Activated naive CD4-positive, alpha-beta T cell treated with anti-CD3 and anti-CD28 coated beads, Interleukin-2, amount 50 U/mL, for 24 hours (primary cell): Measurements from ENCODE around the gene SPINK4.

Experiments
- H3K27ac Mint-ChIP-seq: one replicate; pipeline ENCODE4 v1.8.0; 2021; ENCODE audit warnings: mild to moderate bottlenecking, mixed read lengths
- H3K27me3 Mint-ChIP-seq: one replicate; pipeline ENCODE4 v1.8.0; 2021; ENCODE audit warnings: mixed read lengths
- H3K36me3 Mint-ChIP-seq: one replicate; pipeline ENCODE4 v1.8.0; 2021; ENCODE audit warnings: mixed read lengths
- H3K4me1 Mint-ChIP-seq: one replicate; pipeline ENCODE4 v1.8.0; 2021; ENCODE audit warnings: mixed read lengths
- H3K4me3 Mint-ChIP-seq: one replicate; pipeline ENCODE4 v1.8.0; 2021; ENCODE audit warnings: mild to moderate bottlenecking, mixed read lengths
- H3K9me3 Mint-ChIP-seq: one replicate; pipeline ENCODE4 v1.8.0; 2021; ENCODE audit warnings: mixed read lengths

Gene SPINK4

GRCh38 chr9:33223696-33224095 lies 16.3 kb upstream of the SPINK4 start:
- H3K4me1 Mint-ChIP-seq = peaks cover 15% of the 10 kb centered on the region
- no peak overlapping the region for H3K27ac Mint-ChIP-seq
- no peaks in the 10 kb centered on the region for H3K27me3 Mint-ChIP-seq
- no peaks in the 10 kb centered on the region for H3K36me3 Mint-ChIP-seq
- H3K4me3 Mint-ChIP-seq = no peak overlapping the region
- H3K9me3 Mint-ChIP-seq = no peaks in the 10 kb centered on the region

DNA sequence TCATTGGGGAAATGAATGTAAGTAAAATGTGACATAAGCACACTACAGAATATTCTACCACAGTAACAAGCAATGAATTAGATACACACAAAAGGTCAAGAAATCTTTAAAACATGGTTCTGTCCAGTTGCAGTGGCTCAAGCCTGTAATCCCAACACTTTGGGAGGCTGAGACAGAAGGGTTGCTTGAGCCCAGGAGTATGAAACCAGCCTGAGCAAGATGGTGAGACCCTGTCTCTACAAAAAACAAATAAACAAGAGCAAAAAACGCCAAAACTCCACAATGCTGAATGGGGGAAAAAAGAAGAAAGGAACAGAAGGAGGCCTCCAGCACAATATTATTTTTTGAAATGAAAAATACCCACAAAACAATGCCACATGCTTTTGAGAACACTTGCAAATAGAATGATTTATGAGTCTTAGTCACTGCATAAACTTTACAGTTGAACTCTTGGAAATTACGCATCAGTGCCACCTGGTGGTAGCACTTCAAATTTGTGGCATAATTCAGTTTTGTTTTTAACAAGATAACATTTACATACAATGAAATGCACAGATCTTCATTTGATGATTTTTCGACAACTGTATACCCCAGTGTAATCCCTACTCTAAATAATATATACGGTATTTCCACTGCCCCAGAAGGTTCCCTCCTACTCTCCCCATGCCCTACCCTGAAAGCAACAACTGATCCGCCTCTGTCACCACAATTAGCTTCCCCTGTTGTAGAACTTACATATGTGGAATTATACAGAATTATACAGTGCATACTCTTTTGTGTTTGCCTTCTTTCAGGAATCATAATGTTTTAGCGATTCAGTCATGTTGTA lies 14.4 kb upstream of the SPINK4 start:
- Mint-ChIP-seq H3K36me3 (no peaks in the 10 kb centered on the region), H3K27ac (peak overlapping the region; percentile 27), H3K9me3 (no peaks in the 10 kb centered on the region), H3K4me1 (peaks cover 15% of the 10 kb centered on the region), H3K4me3 (no peak overlapping the region), H3K27me3 (no peaks in the 10 kb centered on the region)

GRCh38 chr9:33227008-33227398 lies 13.0 kb upstream of the SPINK4 start:
- Mint-ChIP-seq H3K36me3 (no peaks in the 10 kb centered on the region), H3K4me3 (no peak overlapping the region), H3K27ac (no peak overlapping the region)

DNA sequence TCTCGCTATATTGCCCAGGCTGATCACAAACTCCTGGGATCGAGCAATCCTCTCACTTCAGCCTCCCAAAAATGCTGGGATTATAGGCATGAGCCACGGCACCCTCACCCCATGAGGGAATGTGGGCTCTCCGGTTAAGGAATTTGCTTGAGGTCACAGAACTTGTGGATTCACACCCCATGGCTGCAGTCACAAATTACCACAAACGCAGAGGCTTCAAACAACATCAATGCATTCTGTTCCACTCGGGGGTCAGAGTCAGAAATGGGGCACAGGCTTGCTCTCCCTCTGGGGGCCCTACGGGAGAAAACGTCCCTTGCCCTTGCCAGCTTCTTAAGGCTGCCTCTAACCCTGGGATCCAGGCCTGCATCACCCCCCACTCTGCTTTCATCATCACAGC lies 12.2 kb upstream of the SPINK4 start:
- Mint-ChIP-seq H3K27ac (no peak overlapping the region), H3K27me3 (no peaks in the 10 kb centered on the region), H3K36me3 (no peaks in the 10 kb centered on the region), H3K4me1 (peaks cover 9% of the 10 kb centered on the region), H3K9me3 (no peaks in the 10 kb centered on the region), H3K4me3 (no peak overlapping the region)

More at GRCh38 chr9:33227008-33227398, 13.0 kb upstream of the SPINK4 start:
- Mint-ChIP-seq H3K27me3 (no peaks in the 10 kb centered on the region), H3K4me1 (peaks cover 9% of the 10 kb centered on the region), H3K9me3 (no peaks in the 10 kb centered on the region)

DNA sequence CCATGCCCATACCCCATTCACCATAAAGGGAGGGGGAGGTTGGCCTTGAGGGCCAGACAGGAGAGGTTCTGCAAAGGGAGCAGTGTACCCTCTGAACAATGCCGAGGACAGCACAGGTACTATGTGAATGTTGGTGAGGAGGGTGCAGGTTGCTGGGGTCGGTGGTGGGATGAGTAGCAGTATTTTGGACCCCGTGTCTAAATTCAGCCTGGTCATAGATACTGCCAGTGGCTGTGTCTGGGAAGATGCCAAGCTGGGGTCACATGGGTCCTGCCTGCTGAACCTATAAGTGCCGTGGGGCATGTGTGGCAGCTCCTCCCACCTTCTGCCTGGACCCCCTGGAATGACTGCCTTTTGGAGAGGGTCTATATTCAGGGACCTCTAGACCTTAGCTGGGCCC lies 11.4 kb upstream of the SPINK4 start:
- Mint-ChIP-seq H3K9me3 (no peaks in the 10 kb centered on the region), H3K36me3 (no peaks in the 10 kb centered on the region), H3K4me3 (no peak overlapping the region), H3K27ac (no peak overlapping the region), H3K4me1 (peaks cover 9% of the 10 kb centered on the region), H3K27me3 (no peaks in the 10 kb centered on the region)

DNA sequence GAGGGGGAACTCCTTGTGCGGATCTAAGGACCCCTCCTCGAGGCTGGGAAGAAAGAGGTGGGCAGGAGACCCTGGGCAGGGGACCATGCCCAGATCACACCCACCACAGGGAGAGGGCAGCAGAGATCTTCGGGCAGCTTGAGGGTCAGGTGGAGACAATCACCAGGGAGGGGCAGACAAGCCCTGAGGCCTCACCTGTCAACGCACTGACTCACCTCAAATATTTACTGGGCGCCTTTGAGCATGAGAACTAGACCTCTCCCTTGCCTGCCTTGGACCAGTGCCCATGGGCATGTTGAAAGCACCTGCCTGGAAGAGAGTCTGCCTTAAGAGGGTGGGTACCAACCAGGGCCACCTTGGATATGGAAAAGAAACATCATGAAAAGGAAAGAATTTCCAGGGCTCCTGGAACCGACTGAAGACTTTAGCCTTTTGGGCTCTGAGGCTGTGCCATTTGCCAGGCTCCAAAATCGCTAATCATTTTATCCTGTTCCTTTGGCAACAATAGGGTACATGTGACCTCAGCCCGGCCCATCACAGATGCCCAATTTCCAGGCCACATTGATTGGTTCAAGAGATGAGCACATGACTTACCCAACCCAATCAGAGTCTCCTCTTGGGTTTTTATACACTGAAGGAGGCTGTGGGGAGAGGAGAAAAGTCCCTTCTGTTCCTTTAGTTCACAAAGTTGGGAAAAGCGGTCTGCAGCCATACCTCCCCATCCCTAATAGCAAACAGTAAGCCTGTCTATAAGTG lies 10.4 kb upstream of the SPINK4 start:
- H3K27ac Mint-ChIP-seq = no peak overlapping the region
- no peaks in the 10 kb centered on the region for H3K9me3 Mint-ChIP-seq
- no peaks in the 10 kb centered on the region for H3K36me3 Mint-ChIP-seq
- H3K4me1 Mint-ChIP-seq = peaks cover 9% of the 10 kb centered on the region
- no peak overlapping the region for H3K4me3 Mint-ChIP-seq
- no peaks in the 10 kb centered on the region for H3K27me3 Mint-ChIP-seq

DNA sequence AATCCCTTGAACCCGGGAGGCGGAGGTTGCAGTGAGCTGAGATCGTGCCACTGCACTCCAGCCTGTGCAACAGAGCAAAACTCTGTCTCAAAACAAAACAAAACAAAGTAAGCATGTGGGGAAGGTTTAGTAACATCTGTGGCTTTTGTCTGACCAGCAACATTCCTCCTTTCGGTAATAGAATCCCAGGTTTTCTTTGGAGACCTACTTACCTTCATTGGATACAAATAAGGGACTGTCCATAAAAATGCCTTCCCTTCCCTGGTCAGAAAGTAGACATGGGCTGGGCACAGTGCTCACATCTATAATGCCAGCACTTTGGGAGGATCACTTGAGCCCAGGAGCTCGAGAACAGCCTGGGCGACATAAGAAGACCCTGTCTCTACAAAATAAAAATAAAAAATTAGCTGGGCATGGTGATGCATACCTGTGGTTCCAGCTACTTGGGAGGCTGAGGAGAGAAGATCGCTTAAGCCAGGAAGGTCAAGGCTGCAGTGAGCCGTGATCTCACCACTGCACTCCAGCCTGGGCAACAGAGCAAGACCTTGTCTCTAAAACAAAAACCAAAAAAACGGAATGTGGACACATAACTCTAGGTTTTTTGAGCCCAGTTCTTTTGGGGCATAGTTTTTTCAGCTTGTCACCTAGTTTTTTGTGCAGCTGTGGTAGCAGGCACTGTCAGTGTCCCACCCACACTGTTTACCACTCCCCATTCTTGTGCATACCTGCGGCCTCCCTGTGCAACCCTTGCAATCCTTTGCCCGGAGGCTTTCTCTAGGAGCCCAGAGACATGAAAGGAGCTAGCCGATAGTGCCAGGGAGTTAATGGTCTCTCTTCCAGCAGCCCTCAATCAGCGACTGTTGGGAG lies 9.0 kb upstream of the SPINK4 start:
- Mint-ChIP-seq H3K27me3 (no peaks in the 10 kb centered on the region), H3K27ac (no peak overlapping the region), H3K4me1 (peaks cover under 1% of the 10 kb centered on the region), H3K36me3 (no peaks in the 10 kb centered on the region), H3K4me3 (no peak overlapping the region), H3K9me3 (no peaks in the 10 kb centered on the region)

DNA sequence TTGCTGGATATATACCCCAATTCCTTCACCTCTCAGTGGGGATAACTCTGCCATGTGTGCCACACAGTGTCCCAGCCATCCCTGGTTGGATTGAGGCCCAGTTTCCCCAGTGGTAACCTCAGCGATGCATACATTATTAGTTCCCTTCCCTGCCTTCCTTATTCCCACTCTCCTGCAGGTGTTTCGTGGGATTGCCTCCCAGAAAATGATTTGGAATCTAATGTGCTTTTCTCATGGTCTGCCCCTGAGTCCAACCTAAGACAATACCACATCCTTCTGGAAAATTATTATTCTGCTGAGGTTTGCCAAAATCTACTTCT lies 8.4 kb upstream of the SPINK4 start:
- Mint-ChIP-seq H3K9me3 (no peaks in the 10 kb centered on the region), H3K4me1 (no peaks in the 10 kb centered on the region), H3K27me3 (no peaks in the 10 kb centered on the region), H3K4me3 (no peak overlapping the region), H3K27ac (no peak overlapping the region), H3K36me3 (no peaks in the 10 kb centered on the region)

GRCh38 chr9:33232815-33233214 lies 7.2 kb upstream of the SPINK4 start:
- H3K36me3 Mint-ChIP-seq = no peaks in the 10 kb centered on the region
- H3K27me3 Mint-ChIP-seq = no peaks in the 10 kb centered on the region
- no peaks in the 10 kb centered on the region for H3K4me1 Mint-ChIP-seq
- no peak overlapping the region for H3K4me3 Mint-ChIP-seq
- no peaks in the 10 kb centered on the region for H3K9me3 Mint-ChIP-seq
- H3K27ac Mint-ChIP-seq = no peak overlapping the region

DNA sequence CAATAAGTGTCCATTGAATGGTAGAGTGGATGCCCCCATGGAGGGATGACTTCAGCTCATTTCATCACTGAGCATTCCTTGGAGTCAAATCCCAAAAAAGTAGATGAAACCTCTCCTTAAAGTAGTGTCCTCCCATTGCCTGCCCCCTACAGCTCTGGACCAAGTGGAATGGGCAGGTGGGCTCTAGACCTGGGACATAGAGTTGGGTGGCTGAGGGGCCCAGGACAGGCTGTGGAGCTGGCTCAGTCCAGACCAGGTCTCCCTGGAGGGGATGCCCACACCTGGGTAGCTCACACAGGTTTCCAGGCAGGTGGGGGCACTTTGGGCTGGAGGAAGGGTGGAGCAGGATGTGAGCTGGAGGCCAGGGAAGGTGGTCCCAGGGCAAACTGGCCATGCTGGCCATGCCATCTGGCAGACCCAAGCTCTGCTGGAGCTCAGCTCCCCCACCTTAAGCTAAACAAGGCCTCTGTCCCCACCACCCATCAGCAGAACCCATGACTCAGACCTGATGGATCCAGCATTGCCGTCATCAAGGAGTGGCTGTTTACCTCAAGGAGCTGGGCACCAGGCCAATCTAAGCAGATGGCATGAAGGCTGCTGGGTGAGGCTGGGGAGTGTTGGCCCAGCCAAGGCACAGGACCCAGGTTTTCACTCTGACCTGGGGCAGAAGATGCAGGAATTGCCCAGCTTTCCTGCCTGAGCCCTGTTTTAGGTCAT lies 6.2 kb upstream of the SPINK4 start:
- no peak overlapping the region for H3K27ac Mint-ChIP-seq
- no peak overlapping the region for H3K4me3 Mint-ChIP-seq
- no peaks in the 10 kb centered on the region for H3K27me3 Mint-ChIP-seq
- no peaks in the 10 kb centered on the region for H3K9me3 Mint-ChIP-seq
- no peaks in the 10 kb centered on the region for H3K36me3 Mint-ChIP-seq
- no peaks in the 10 kb centered on the region for H3K4me1 Mint-ChIP-seq

DNA sequence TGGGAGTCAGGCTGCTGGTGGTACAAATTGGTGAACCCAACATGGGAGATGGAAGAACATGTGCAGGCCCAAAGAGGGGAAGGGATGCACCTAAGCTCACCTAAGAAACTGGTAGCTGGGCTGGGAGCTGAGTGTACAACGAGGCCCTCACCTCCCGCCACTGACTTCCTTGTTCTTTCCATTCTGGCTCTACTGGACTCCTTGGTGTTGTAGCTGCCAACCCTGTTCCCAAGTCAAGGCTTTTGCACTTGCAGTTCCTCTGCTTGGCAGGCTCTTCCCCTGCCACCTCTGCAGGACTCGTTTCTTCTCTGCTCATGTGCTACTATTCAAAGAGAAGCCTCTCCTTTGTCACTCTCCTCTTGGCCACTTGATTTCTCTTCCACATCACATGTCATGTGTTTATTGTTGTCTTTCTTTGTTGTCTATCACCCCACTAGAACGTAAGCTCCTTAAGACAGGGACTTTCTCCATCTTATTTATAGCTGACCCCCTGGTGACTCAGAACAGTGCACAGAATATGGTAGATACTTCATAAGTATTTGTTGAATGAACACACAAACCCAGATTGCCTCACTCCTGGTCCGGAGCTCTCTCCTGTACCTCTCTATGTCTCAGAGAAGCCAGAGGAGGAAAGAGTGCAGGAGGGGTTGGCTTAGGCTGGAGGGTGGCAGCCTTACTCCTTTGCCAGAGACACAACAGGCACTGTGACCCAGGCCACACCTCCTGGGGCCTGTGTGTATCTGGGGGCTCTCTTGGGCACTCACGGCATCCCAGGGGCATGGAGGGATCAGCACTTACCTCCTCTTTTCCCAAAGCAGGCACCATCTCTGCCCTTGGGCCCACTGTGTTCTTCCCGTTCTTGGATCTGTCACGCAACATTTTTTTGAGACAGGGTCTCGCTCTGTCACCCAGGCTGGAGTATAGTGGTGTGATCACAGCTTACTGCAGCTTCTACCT lies 5.2 kb upstream of the SPINK4 start:
- Mint-ChIP-seq H3K27ac (no peak overlapping the region), H3K27me3 (no peaks in the 10 kb centered on the region), H3K36me3 (no peaks in the 10 kb centered on the region), H3K4me3 (no peak overlapping the region), H3K4me1 (peaks cover 3% of the 10 kb centered on the region), H3K9me3 (no peaks in the 10 kb centered on the region)

GRCh38 chr9:33236571-33236970 lies 3.4 kb upstream of the SPINK4 start:
- H3K9me3 Mint-ChIP-seq = no peaks in the 10 kb centered on the region
- peaks cover 2% of the 10 kb centered on the region for H3K27me3 Mint-ChIP-seq
- no peak overlapping the region for H3K27ac Mint-ChIP-seq
- no peaks in the 10 kb centered on the region for H3K36me3 Mint-ChIP-seq
- H3K4me3 Mint-ChIP-seq = no peak overlapping the region
- peaks cover 4% of the 10 kb centered on the region for H3K4me1 Mint-ChIP-seq

DNA sequence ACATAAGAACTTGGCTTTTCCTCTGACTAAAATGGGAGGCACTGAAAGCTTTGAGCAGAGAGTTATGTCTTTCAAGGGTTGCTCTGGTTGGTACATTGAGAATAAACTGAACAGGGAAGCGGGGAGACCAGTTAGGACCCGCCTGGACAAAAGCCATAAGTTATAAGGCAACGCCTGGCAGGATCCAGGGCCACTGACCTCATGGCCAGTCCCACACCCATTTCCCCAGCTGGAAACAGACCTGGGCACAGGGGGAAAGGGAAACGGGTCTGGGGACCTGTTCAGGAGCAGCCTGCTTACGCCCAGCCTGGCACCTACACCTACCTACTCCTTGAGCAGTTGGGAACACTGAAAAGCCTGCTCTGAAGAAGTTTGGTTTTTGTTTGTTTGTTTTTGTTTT lies 1.3 kb downstream of the SPINK4 start:
- Mint-ChIP-seq H3K4me1 (peaks cover 4% of the 10 kb centered on the region), H3K9me3 (no peaks in the 10 kb centered on the region), H3K27ac (no peak overlapping the region), H3K27me3 (peaks cover 2% of the 10 kb centered on the region), H3K4me3 (no peak overlapping the region), H3K36me3 (no peaks in the 10 kb centered on the region)

- Mint-ChIP-seq H3K4me3 (no peak overlapping the region), H3K9me3 (no peaks in the 10 kb centered on the region), H3K4me1 (peaks cover 4% of the 10 kb centered on the region), H3K36me3 (peaks cover 3% of the 10 kb centered on the region), H3K27me3 (peaks cover 2% of the 10 kb centered on the region), H3K27ac (no peak overlapping the region)
These were observed 2.7 kb downstream of the SPINK4 start for GRCh38 chr9:33242609-33243134.
